GM10266 (cell line): ENCODE measurements around the gene ARNT2.
A peak's percentile ranks its signal among the peaks of the same experiment; 100 is the strongest.

Experiments
- DNase-seq: peaks from one replicate; pipeline ENCODE4 v3.0.0; 2012; ENCODE audit errors: extremely low spot score
- CTCF ChIP-seq: IDR thresholded peaks from 2 replicates; pipeline ENCODE4 v1.5.1; 2012; ENCODE audit warnings: mild to moderate bottlenecking, low read depth; ENCODE audit not compliant: control insufficient read depth, insufficient read depth; ENCODE audit errors: missing control alignments

The ARNT2 gene

DNA sequence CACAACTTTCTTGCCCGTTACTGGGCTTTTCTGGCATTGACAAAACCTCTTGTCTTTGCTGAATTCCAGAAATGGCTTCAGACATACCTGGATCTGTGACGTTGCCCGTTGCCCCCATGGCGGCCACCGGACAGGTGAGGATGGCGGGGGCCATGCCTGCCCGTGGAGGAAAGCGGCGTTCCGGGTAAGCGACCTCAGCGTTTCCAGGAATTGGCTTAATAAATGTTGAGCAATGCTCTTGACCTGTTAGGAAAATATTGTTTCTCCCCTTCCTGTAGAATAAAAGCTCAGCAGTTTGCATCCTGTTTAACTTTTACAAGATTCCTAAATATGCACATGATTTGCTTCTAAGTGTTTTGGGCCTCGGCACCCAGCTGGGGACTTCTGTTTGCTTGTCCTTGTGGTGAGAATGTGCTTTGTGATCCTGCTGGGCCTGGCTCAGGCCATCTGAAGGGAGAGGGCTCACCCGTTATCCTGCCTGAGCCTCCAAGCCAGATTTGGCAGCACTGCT lies 46.7 kb downstream of the ARNT2 start:
- no peak for TF ChIP-seq CTCF
- DNase-seq = no peak

- no peak for TF ChIP-seq CTCF
- no peak for DNase-seq
Measured at GRCh38 chr15:80452166-80452565, 48.0 kb downstream of the ARNT2 start.

- no peak for DNase-seq
- TF ChIP-seq CTCF = no peak
Measured at GRCh38 chr15:80455051-80455648, 51.0 kb downstream of the ARNT2 start.

- DNase-seq = peak; percentile 72
- TF ChIP-seq CTCF = peak; percentile 95
Measured at GRCh38 chr15:80455668-80456442, 51.7 kb downstream of the ARNT2 start.

DNA sequence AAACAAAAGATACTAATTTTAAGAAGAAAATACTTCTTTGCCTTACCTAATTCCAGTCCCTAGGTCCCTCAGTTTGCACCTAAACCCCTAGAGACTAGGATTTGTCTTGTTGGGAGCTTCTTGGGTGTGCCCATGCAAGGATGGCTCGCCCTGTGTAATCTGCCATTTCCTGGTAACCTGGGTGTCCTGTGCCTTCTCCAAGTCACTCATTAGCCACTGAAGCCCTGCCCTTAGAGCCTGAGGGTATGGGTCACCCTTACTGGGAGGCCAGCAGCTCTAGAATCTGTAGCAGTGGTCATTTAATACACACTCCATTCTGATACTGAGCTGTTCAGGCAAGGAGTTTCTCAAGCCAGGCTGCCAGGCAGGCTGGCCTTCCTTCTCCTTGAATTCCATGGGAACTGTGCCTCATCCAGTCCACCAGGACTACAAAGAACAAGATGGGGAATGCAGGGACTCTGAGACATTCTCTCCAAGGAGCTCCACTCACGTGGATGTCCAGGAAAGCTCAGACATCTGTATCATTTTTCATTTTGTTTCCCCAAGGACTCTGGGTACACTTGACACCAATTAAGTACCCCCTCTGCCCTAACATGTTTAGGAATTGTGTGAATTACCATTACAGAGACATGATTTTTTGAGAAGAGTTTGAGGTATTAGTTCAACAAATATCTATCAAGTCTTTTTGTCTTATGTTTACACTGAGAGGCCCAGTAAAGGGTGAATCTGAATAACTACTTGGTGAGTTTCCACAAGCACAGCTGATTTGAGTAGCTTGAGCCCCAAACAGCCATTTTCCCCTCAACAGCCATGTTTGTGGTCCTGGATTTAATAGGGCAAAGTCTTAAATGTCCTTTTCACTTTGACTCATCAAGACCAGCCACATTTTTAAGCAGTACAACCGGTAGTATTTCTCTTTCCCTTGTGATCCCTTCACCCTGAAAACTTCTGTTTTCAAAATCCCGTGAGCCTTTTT lies 52.6 kb downstream of the ARNT2 start:
- no peak for DNase-seq
- TF ChIP-seq CTCF = no peak

DNA sequence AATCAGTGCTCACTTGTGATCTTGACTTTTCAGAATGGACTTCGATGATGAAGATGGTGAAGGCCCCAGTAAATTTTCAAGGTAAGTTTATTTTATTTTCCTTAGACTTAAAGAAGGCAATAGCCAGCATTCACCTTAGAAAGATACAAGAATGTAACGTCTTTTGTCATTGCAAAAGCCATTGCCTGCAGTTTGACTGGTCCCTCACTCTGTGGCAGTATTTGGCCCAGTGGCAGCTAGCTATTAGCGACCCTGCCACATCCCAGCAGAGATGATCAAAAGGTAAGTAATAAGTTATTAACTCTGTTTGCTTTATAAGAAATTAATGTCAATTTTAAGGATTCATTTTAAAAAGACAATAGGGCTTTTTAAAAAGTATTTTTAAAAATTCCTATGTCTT lies 53.7 kb downstream of the ARNT2 start:
- DNase-seq = no peak
- TF ChIP-seq CTCF = no peak
